Ovary (tissue), 10 donors: ENCODE data around the gene SF3B3. TPM values are rescaled to one million over a fixed set of nuclear protein-coding genes. Genes with fewer than 3 reads are reported as not detected.

Experiments used
- DNase-seq, 5 donors: peaks; one replicate each; pipeline ENCODE4 v3.0.0-alpha.2; 2019 to 2020
- H3K27ac ChIP-seq, 2 donors: fragments of 200-600 bp; one replicate each; pipeline versions ENCODE4 v1.5.1 to v1.8.0; 2019 to 2022
- H3K27me3 ChIP-seq: fragments of 200-600 bp; one replicate; pipeline ENCODE4 v1.8.0; 2022
- H3K36me3 ChIP-seq: fragments of 200-600 bp; sonication (generic); one replicate; pipeline ENCODE4 v1.5.1; 2019
- H3K4me1 ChIP-seq: one replicate; pipeline ENCODE4 v1.8.1; 2013; ENCODE audit warnings: mild to moderate bottlenecking, moderate library complexity; ENCODE audit not compliant: insufficient read depth
- H3K4me3 ChIP-seq: fragments of 200-600 bp; sonication (generic); one replicate; pipeline ENCODE4 v1.5.1; 2017
- H3K9me3 ChIP-seq, 2 donors: fragments of 200-600 bp in 1 of 2; sonication (generic) in 1 of 2; one replicate each; pipeline versions ENCODE4 v1.5.1 to v1.8.1; 2013 to 2019; ENCODE audit warnings: mild to moderate bottlenecking in 1 of 2, moderate library complexity in 1 of 2
- CTCF ChIP-seq, 3 donors: fragments of 450-650 bp in 2 of 3; fragments of 200-600 bp in 1 of 3; IDR thresholded peaks; one replicate each; pipeline versions ENCODE4 v1.5.1 to v1.8.0; 2016 to 2022; ENCODE audit warnings: antibody characterized with exemption in 3 of 3, mild to moderate bottlenecking in 1 of 3
- EP300 ChIP-seq: sonication (generic); formaldehyde crosslinking; IDR thresholded peaks from one replicate; pipeline ENCODE4 v1.6.1; 2017; ENCODE audit warnings: antibody characterized with exemption
- POLR2A ChIP-seq: fragments of 450-650 bp; IDR thresholded peaks from one replicate; pipeline ENCODE4 v1.6.1; 2017; ENCODE audit warnings: antibody characterized with exemption, mild to moderate bottlenecking, moderate library complexity
- WGBS, 3 donors: extraction: QIAGEN DNeasy Blood & Tissue Kit in 1 of 3; methylation state at CpG; one replicate each; pipeline versions ENCODE4 v1.1.5 to v1.1.7; 2013 to 2017; 5-methylcytosine and 5-hydroxymethylcytosine counted together
- intact Hi-C, 4 donors: fragments of 100-400 bp; cut with DNase I; formaldehyde crosslinking; loops; one replicate each; pipeline versions ENCODE4 v1.11.0 to v1.15.1; 2022 to 2023
- long read RNA-seq, 3 donors: library from polyadenylated mRNA in 2 of 3; unstranded in 2 of 3; transcript quantifications; one replicate each; pipeline ENCODE4 v2.0.0 and lab custom pipeline, GENCODE V29; 2021 to 2026
- polyA plus RNA-seq, 2 donors: library from polyadenylated mRNA; stranded (reverse); fragments of 200-250 nt in 1 of 2; fragments of 350-450 nt in 1 of 2; fragmentation: Illumina TruSeq in 1 of 2; extraction: RNeasy Lipid Tissue Mini Kit (QIAGEN cat#74804) in 1 of 2; gene quantifications; one replicate each; pipeline ENCODE4 v1.2.3, GENCODE V29; 2013 to 2014
- total RNA-seq, 7 donors: library from RNA; depleted of rRNA in 2 of 7; stranded (reverse); fragments of >200 nt in 2 of 7; fragmentation: NEBNext Ultra II Directional in 3 of 7; extraction: Animal tissue kit (Norgen Biotek cat#: 25700) in 3 of 7; gene quantifications; one replicate each; pipeline versions ENCODE4 v1.1.0 to v1.2.4, GENCODE V29; 2016 to 2023
- donor health status: DM: no; HTN: no; CAD: no; lungs with moderate emphysema.
- donor health status: DM: no; HTN: no; CAD: no.
- donor health status: Bipolar disorder and iron deficiency.
- donor health status: DM: yes; HTN: yes; CAD: no.
- donor health status: DM: no; HTN: no; CAD: no.
- donor health status: DM: yes; HTN: yes; CAD: no.

Gene SF3B3
- 100 to 1,000 TPM in 6 of 7 donors, 10 to 100 TPM in 1; 76.1 to 322 (median 282) TPM for total RNA-seq
- polyA plus RNA-seq, result 100 to 1,000 TPM; 104 to 326 TPM
- long read RNA-seq, donor 1, full-length matches to known transcripts, result 5 of 87 reads
- long read RNA-seq, donor 1, partial matches to known transcripts, result 65 of 87 reads
- long read RNA-seq, donor 1, other reads (novel, unspliced or antisense), result 17 of 87 reads
- long read RNA-seq, donor 2, full-length matches to known transcripts, result 21 of 93 reads
- long read RNA-seq, donor 2, partial matches to known transcripts, result 72 of 93 reads
- long read RNA-seq, donor 2, other reads (novel, unspliced or antisense), result 0 of 93 reads
- long read RNA-seq, donor 3, full-length matches to known transcripts, result 115 of 266 reads
- long read RNA-seq, donor 3, partial matches to known transcripts, result 127 of 266 reads
- long read RNA-seq, donor 3, other reads (novel, unspliced or antisense), result 24 of 266 reads

- no peaks in the 10 kb centered on the region for H3K27me3 ChIP-seq
- DNase-seq, result peak; percentile 67 to 78 (median 72)
- H3K27ac ChIP-seq, result peak within 1 kb of the TSS; percentile 69 to 77
- intact Hi-C loops, result no loop called here
- peaks cover 8% of the 10 kb centered on the region for H3K4me1 ChIP-seq
- no peaks in the 10 kb centered on the region for H3K9me3 ChIP-seq
- WGBS, 3 donors, result 0 to 1% (median 0%) methylated on average over 31 to 32 of the region's 32 CpGs
- H3K4me3 ChIP-seq, result peak within 1 kb of the TSS; percentile 90
- no peaks in the 10 kb centered on the region for H3K36me3 ChIP-seq
- TF ChIP-seq POLR2A (peak; percentile 51), CTCF (IDR thresholded peaks at IDR 0.05) (no peak), EP300 (no peak)
Measured at GRCh38 chr16:70523743-70524398, at the start of gene SF3B3. SF3B3 (plus strand) TSS chr16:70523816; CDS start chr16:70526657, 2,841 bp downstream.

- H3K27me3 ChIP-seq, result no peaks in the 10 kb centered on the region
- TF ChIP-seq POLR2A, result no peak
- TF ChIP-seq EP300, result no peak
- no peak for TF ChIP-seq CTCF (IDR thresholded peaks at IDR 0.05)
- H3K4me3 ChIP-seq, result no peak overlapping the region
- no peak for DNase-seq
- no peaks in the 10 kb centered on the region for H3K9me3 ChIP-seq
- H3K4me1 ChIP-seq, result no peaks in the 10 kb centered on the region
- WGBS, 3 donors, result 89 to 94% (median 91%) methylated on average over 19 to 22 of the region's 22 CpGs
- intact Hi-C loops, result loop anchor here in 1 of 4 donors (5.0 kb wide), 1 partner anchor 102 kb away; no protein-coding TSS in a partner anchor
- H3K36me3 ChIP-seq, result peaks cover 3% of the 10 kb centered on the region
- H3K27ac ChIP-seq, result no peak overlapping the region
Measured at GRCh38 chr16:70474320-70475053, 49.1 kb upstream of the SF3B3 start.

- no peaks in the 10 kb centered on the region for H3K4me1 ChIP-seq
- H3K9me3 ChIP-seq, result no peaks in the 10 kb centered on the region
- WGBS, 3 donors, result 84 to 86% (median 84%) methylated on average over 22 to 24 of the region's 24 CpGs
- H3K27me3 ChIP-seq, result no peaks in the 10 kb centered on the region
- H3K36me3 ChIP-seq, result peaks cover 3% of the 10 kb centered on the region
- intact Hi-C loops, result no loop called here
- DNase-seq, result no peak
- no peak for TF ChIP-seq POLR2A
- TF ChIP-seq EP300, result no peak
- no peak for TF ChIP-seq CTCF (IDR thresholded peaks at IDR 0.05)
- no peak overlapping the region for H3K4me3 ChIP-seq
- no peak overlapping the region for H3K27ac ChIP-seq
Measured at GRCh38 chr16:70475054-70475871, 48.4 kb upstream of the SF3B3 start.
